Small intestine (tissue), 7 donors: Measurements from ENCODE around the gene TMEM59L. TPM values are rescaled to one million over a fixed set of nuclear protein-coding genes. Genes with fewer than 3 reads are reported as not detected.

ENCODE experiments used
- DNase-seq, 2 donors: peaks; one replicate each; pipeline versions ENCODE4 v3.0.0 to v3.0.0-alpha.2; 2013
- FAIRE-seq: peaks from 2 replicates; lab custom pipeline; 2012; peaks lifted over from hg19 to GRCh38; lab: Jason Lieb, UNC
- H3K27ac ChIP-seq, 3 donors: one replicate each; pipeline ENCODE4 v1.5.1; 2013; ENCODE audit warnings: low read length in 2 of 3, mild to moderate bottlenecking in 2 of 3, control low read depth in 1 of 3, inconsistent platforms in 1 of 3, low read depth in 1 of 3, moderate library complexity in 1 of 3
- H3K27me3 ChIP-seq, 3 donors: one replicate each; pipeline ENCODE4 v1.6.1; 2013; ENCODE audit warnings: low read length in 3 of 3, inconsistent platforms in 1 of 3; ENCODE audit not compliant: control insufficient read depth in 3 of 3, insufficient read depth in 3 of 3
- H3K36me3 ChIP-seq, 3 donors: one replicate each; pipeline ENCODE4 v1.6.1; 2013; ENCODE audit warnings: low read length in 3 of 3, inconsistent platforms in 1 of 3, low read depth in 1 of 3, mild to moderate bottlenecking in 1 of 3, moderate library complexity in 1 of 3; ENCODE audit not compliant: control insufficient read depth in 3 of 3, insufficient read depth in 2 of 3
- H3K4me1 ChIP-seq, 3 donors: one replicate each; pipeline ENCODE4 v1.6.1; 2013; ENCODE audit warnings: low read length in 2 of 3, inconsistent platforms in 1 of 3, low read depth in 1 of 3, mild to moderate bottlenecking in 1 of 3, moderate library complexity in 1 of 3; ENCODE audit not compliant: control insufficient read depth in 3 of 3, insufficient read depth in 2 of 3
- H3K4me3 ChIP-seq, 3 donors: one replicate each; pipeline ENCODE4 v1.5.1; 2013; ENCODE audit warnings: low read length in 3 of 3, control low read depth in 1 of 3, inconsistent platforms in 1 of 3, low read depth in 1 of 3, mild to moderate bottlenecking in 1 of 3, moderate library complexity in 1 of 3
- H3K9me3 ChIP-seq, 2 donors: one replicate each; pipeline ENCODE4 v1.6.1; 2013; ENCODE audit warnings: low read depth in 1 of 2, low read length in 1 of 2; ENCODE audit not compliant: control insufficient read depth in 2 of 2, insufficient read depth in 1 of 2
- WGBS, 3 donors: extraction: QIAGEN DNeasy Blood & Tissue Kit; methylation state at CpG; one replicate each; pipeline ENCODE4 v1.1.7; 2013; 5-methylcytosine and 5-hydroxymethylcytosine counted together
- polyA plus RNA-seq, 4 donors: library from polyadenylated mRNA; stranded (reverse) in 3 of 4; unstranded in 1 of 4; fragments of 200-250 nt in 3 of 4; fragments of 120-200 nt in 1 of 4; gene quantifications; one replicate each; pipeline versions ENCODE4 v1.2.1 to v1.2.3, GENCODE V29; 2013
- donor health status: healthy with polysubstance abuse.
- donor health status: control.
- donor health status: control.
- donor health status: Bipolar disorder and iron deficiency.
- donor health status: healthy.

TMEM59L gene
- polyA plus RNA-seq, 4 donors = 1.3 to 8.5 (median 1.6) TPM; not detected in 1

DNA sequence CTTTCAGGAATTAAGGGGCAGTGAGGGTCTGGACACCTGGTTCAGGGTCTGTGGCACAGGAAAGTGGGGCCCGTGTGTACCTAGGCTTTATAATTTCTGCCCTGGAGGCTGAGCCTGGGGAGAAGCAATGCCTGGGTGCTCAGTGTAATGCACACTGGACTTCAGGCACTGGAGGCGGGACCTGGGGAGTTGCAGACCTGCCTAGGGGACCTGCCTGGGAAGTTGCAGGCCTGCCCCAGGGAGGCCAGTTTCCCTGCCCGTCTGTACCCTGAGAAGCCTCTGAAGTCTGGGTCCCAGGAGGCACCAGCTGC lies 2.5 kb upstream of the TMEM59L start:
- Histone ChIP-seq H3K9me3 (peaks cover 0 to 4% of the 10 kb centered on the region in 2 donors), H3K27me3 (peaks cover 48 to 90% (median 57%) of the 10 kb centered on the region in 3 donors), H3K4me3 (no peak overlapping the region), H3K27ac (no peak overlapping the region), H3K4me1 (peaks cover 0 to 14% (median 3%) of the 10 kb centered on the region in 3 donors), H3K36me3 (no peaks in the 10 kb centered on the region)
- DNase-seq (no peak), FAIRE-seq (no peak)
- 13 to 23% (median 21%) methylated on average over 3 of the region's 3 CpGs for WGBS, 3 donors

DNA sequence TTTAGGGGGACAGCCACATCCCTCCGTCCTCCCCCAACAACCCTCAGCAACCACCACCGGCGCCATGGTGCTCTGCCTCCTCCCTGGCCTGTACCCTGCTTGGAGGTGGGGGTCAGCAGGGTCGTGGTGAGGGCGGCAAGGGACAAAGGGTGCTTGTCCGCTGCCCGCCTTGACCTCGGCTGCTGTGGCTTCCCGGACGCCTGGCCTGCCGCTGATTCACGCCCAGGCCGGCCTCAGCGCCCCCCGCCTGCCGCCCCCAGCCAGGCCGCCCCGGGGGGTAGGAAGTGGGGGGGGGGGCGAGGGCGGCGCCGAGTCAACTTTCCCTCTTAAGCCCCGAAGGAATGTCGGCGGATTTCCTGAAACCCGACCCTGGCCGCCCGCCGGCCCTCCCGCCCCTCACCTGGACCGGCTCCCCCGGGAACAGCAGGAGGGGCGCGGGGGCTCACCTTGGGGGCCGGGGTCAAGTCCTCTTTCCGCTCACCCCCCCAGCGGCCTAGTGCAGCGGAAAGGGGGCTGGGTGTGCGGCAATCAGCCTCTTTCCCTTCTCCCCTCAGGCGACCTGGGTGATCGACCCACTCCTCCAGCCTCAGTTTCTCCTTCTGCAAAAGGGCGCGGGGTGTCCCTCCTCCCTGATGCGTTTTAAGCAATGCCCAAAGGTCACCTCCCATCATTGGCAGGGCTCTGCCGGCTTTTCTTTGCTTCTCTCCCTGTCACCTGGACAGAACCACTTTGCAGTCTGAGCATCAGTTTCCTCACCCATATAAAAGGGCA lies 1.9 kb upstream of the TMEM59L start:
- no peak for FAIRE-seq
- peaks cover 43 to 87% (median 51%) of the 10 kb centered on the region in 3 donors for H3K27me3 ChIP-seq
- peaks cover 0 to 4% of the 10 kb centered on the region in 2 donors for H3K9me3 ChIP-seq
- no peak overlapping the region for H3K27ac ChIP-seq
- peaks cover 0 to 14% (median 3%) of the 10 kb centered on the region in 3 donors for H3K4me1 ChIP-seq
- DNase-seq = no peak
- H3K4me3 ChIP-seq = no peak overlapping the region
- H3K36me3 ChIP-seq = no peaks in the 10 kb centered on the region
- 4 to 7% (median 5%) methylated on average over 32 to 45 of the region's 45 CpGs for WGBS, 3 donors

- H3K4me3 ChIP-seq = no peak overlapping the region
- no peak for FAIRE-seq
Measured at GRCh38 chr19:18611327-18612050, 1.2 kb upstream of the TMEM59L start.

GRCh38 chr19:18612051-18612771 lies 459 bp upstream of the TMEM59L start:
- WGBS, 3 donors = 2 to 4% (median 2%) methylated on average over 27 to 30 of the region's 30 CpGs
- Histone ChIP-seq H3K27me3 (peaks cover 36 to 84% (median 53%) of the 10 kb centered on the region in 3 donors), H3K9me3 (peaks cover 0 to 7% of the 10 kb centered on the region in 2 donors), H3K4me3 (peak overlapping the region in 2 of 3 donors; percentile 18 to 43), H3K4me1 (peaks cover 0 to 12% (median 3%) of the 10 kb centered on the region in 3 donors), H3K36me3 (no peaks in the 10 kb centered on the region), H3K27ac (no peak overlapping the region)
- DNase-seq (no peak), FAIRE-seq (no peak)

More at GRCh38 chr19:18611327-18612050, 1.2 kb upstream of the TMEM59L start:
- peak in 1 of 2 donors; percentile 16 for DNase-seq
- Histone ChIP-seq H3K27ac (no peak overlapping the region), H3K27me3 (peaks cover 36 to 89% (median 50%) of the 10 kb centered on the region in 3 donors), H3K9me3 (peaks cover 0 to 4% of the 10 kb centered on the region in 2 donors), H3K36me3 (no peaks in the 10 kb centered on the region), H3K4me1 (peaks cover 0 to 14% (median 3%) of the 10 kb centered on the region in 3 donors)
- 1 to 3% (median 2%) methylated on average over 38 to 62 of the region's 62 CpGs for WGBS, 3 donors

GRCh38 chr19:18613589-18614234 lies 1.0 kb downstream of the TMEM59L start:
- DNase-seq (no peak), FAIRE-seq (no peak)
- peaks cover 0 to 9% (median 3%) of the 10 kb centered on the region in 3 donors for H3K4me1 ChIP-seq
- no peaks in the 10 kb centered on the region for H3K36me3 ChIP-seq
- no peak overlapping the region for H3K4me3 ChIP-seq
- WGBS, 3 donors = 20 to 32% (median 26%) methylated on average over 21 to 23 of the region's 23 CpGs
- peaks cover 0 to 12% of the 10 kb centered on the region in 2 donors for H3K9me3 ChIP-seq
- peaks cover 22 to 74% (median 40%) of the 10 kb centered on the region in 3 donors for H3K27me3 ChIP-seq
- no peak overlapping the region for H3K27ac ChIP-seq

DNA sequence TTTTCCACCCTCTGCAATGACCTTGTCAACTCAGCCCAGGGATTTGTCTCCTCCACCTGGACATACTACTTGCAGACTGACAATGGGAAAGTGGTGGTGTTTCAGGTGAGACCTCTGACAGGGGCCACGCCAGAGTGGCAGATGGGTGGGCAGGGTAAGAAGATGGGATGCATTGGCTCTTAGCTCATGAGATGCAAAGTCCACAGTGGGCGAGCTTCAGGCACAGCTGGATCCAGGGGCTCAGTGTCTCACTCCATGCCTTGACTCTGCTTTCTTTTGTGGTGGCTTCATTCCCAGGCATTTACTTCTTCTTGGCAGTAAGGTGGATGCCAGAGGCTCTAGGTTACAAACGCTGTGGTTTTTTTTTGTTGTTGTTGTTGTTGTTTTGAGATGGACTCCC lies 3.4 kb downstream of the TMEM59L start:
- Histone ChIP-seq H3K27ac (no peak overlapping the region), H3K4me1 (peaks cover 0 to 9% (median 3%) of the 10 kb centered on the region in 3 donors), H3K9me3 (peaks cover 0 to 12% of the 10 kb centered on the region in 2 donors), H3K4me3 (no peak overlapping the region), H3K36me3 (no peaks in the 10 kb centered on the region), H3K27me3 (peaks cover 10 to 57% (median 22%) of the 10 kb centered on the region in 3 donors)
- WGBS, 3 donors = 86 to 90% (median 88%) methylated on average over 3 of the region's 3 CpGs
- DNase-seq = no peak
- FAIRE-seq = no peak

DNA sequence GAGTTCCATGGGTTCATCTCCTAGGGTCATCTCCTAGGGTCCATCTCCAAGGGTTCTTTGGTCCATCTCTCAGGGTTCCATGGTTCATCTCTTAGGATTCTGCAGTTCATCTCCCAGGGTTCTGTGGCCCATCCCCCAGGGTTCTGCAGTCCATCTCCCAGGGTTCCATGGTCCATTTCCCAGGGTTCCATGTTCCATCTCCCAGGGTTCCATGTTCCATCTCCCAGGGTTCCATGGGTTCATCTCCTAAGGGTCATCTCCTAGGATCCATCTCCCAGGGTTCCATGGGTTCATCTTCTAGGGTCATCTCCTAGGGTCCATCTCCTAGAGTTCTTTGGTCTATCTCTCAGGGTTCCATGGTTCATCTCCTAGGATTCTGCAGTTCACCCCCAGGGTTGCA lies 4.9 kb downstream of the TMEM59L start:
- peaks cover 0 to 3% (median 0%) of the 10 kb centered on the region in 3 donors for H3K4me1 ChIP-seq
- H3K27ac ChIP-seq = no peak overlapping the region
- peaks cover 0 to 9% of the 10 kb centered on the region in 2 donors for H3K9me3 ChIP-seq
- FAIRE-seq = no peak
- H3K36me3 ChIP-seq = no peaks in the 10 kb centered on the region
- no peak overlapping the region for H3K4me3 ChIP-seq
- peaks cover 7 to 43% (median 11%) of the 10 kb centered on the region in 3 donors for H3K27me3 ChIP-seq
- DNase-seq = no peak
